Mucosa of stomach (tissue), 1 donor: ENCODE measurements around the gene BICC1.
A peak's percentile ranks its signal among the peaks of the same experiment; 100 is the strongest.

Experiments used
- H3K27me3 ChIP-seq: one replicate; pipeline ENCODE4 v1.7.0; 2013; ENCODE audit warnings: mild to moderate bottlenecking, low read length; ENCODE audit not compliant: control insufficient read depth, insufficient read depth
- H3K36me3 ChIP-seq: one replicate; pipeline ENCODE4 v1.7.0; 2013; ENCODE audit warnings: low read length; ENCODE audit not compliant: control insufficient read depth, insufficient read depth
- H3K4me1 ChIP-seq: one replicate; pipeline ENCODE4 v1.7.0; 2013; ENCODE audit warnings: mild to moderate bottlenecking, low read length; ENCODE audit not compliant: control insufficient read depth, insufficient read depth
- H3K4me3 ChIP-seq: one replicate; pipeline ENCODE4 v1.7.0; 2013; ENCODE audit warnings: low read length
- H3K9ac ChIP-seq: one replicate; pipeline ENCODE4 v1.7.0; 2013; ENCODE audit warnings: mild to moderate bottlenecking, low read length, moderate library complexity
- H3K9me3 ChIP-seq: one replicate; pipeline ENCODE4 v1.7.0; 2013; ENCODE audit warnings: mild to moderate bottlenecking, low read length, moderate library complexity; ENCODE audit not compliant: control insufficient read depth
- donor health status: Pancreatic carcinoma.

The BICC1 gene

GRCh38 chr10:58512491-58513187, at the start of gene BICC1:
Gene BICC1, plus strand, starts transcription at chr10:58512872. Its CDS starts 272 bp downstream, at chr10:58513144.
- no peaks in the 10 kb centered on the region for H3K9me3 ChIP-seq
- no peaks in the 10 kb centered on the region for H3K36me3 ChIP-seq
- peaks cover 8% of the 10 kb centered on the region for H3K4me1 ChIP-seq
- peak within 1 kb of the TSS; percentile 52 for H3K4me3 ChIP-seq
- H3K9ac ChIP-seq: peak within 1 kb of the TSS; percentile 57
- H3K27me3 ChIP-seq: peaks cover 25% of the 10 kb centered on the region

GRCh38 chr10:58464956-58465355, 47.7 kb upstream of the BICC1 start:
- Histone ChIP-seq H3K9ac (no peak overlapping the region), H3K4me3 (no peak overlapping the region), H3K36me3 (no peaks in the 10 kb centered on the region), H3K27me3 (no peaks in the 10 kb centered on the region), H3K4me1 (peaks cover 3% of the 10 kb centered on the region), H3K9me3 (no peaks in the 10 kb centered on the region)

GRCh38 chr10:58465629-58466028, 47.0 kb upstream of the BICC1 start:
- peaks cover 3% of the 10 kb centered on the region for H3K4me1 ChIP-seq
- H3K9ac ChIP-seq: no peak overlapping the region
- no peaks in the 10 kb centered on the region for H3K9me3 ChIP-seq
- no peaks in the 10 kb centered on the region for H3K27me3 ChIP-seq
- no peaks in the 10 kb centered on the region for H3K36me3 ChIP-seq
- H3K4me3 ChIP-seq: no peak overlapping the region

- Histone ChIP-seq H3K27me3 (no peaks in the 10 kb centered on the region), H3K9me3 (no peaks in the 10 kb centered on the region), H3K4me3 (no peak overlapping the region), H3K4me1 (peaks cover 3% of the 10 kb centered on the region), H3K36me3 (no peaks in the 10 kb centered on the region), H3K9ac (no peak overlapping the region)
These were observed 44.6 kb upstream of the BICC1 start for GRCh38 chr10:58467931-58468635.

GRCh38 chr10:58473976-58474375, 38.7 kb upstream of the BICC1 start:
- Histone ChIP-seq H3K27me3 (no peaks in the 10 kb centered on the region), H3K9ac (no peak overlapping the region), H3K4me1 (no peaks in the 10 kb centered on the region), H3K36me3 (no peaks in the 10 kb centered on the region), H3K4me3 (no peak overlapping the region), H3K9me3 (no peaks in the 10 kb centered on the region)

GRCh38 chr10:58475322-58476277, 37.1 kb upstream of the BICC1 start:
- no peak overlapping the region for H3K9ac ChIP-seq
- H3K27me3 ChIP-seq: no peaks in the 10 kb centered on the region
- H3K9me3 ChIP-seq: no peaks in the 10 kb centered on the region
- H3K4me1 ChIP-seq: no peaks in the 10 kb centered on the region
- H3K36me3 ChIP-seq: no peaks in the 10 kb centered on the region
- no peak overlapping the region for H3K4me3 ChIP-seq

- Histone ChIP-seq H3K36me3 (no peaks in the 10 kb centered on the region), H3K4me3 (no peak overlapping the region), H3K9ac (no peak overlapping the region), H3K27me3 (no peaks in the 10 kb centered on the region), H3K9me3 (no peaks in the 10 kb centered on the region), H3K4me1 (no peaks in the 10 kb centered on the region)
These were observed 35.5 kb upstream of the BICC1 start for GRCh38 chr10:58477122-58477521.

- H3K27me3 ChIP-seq: no peaks in the 10 kb centered on the region
- no peak overlapping the region for H3K9ac ChIP-seq
- H3K9me3 ChIP-seq: no peaks in the 10 kb centered on the region
- no peak overlapping the region for H3K4me3 ChIP-seq
- H3K4me1 ChIP-seq: no peaks in the 10 kb centered on the region
- H3K36me3 ChIP-seq: no peaks in the 10 kb centered on the region
These were observed 34.8 kb upstream of the BICC1 start for GRCh38 chr10:58477902-58478301.

GRCh38 chr10:58479045-58479444, 33.6 kb upstream of the BICC1 start:
- H3K9ac ChIP-seq: no peak overlapping the region
- no peaks in the 10 kb centered on the region for H3K36me3 ChIP-seq
- H3K4me3 ChIP-seq: no peak overlapping the region
- no peaks in the 10 kb centered on the region for H3K9me3 ChIP-seq
- H3K4me1 ChIP-seq: no peaks in the 10 kb centered on the region
- H3K27me3 ChIP-seq: no peaks in the 10 kb centered on the region

- Histone ChIP-seq H3K27me3 (no peaks in the 10 kb centered on the region), H3K9ac (no peak overlapping the region), H3K9me3 (no peaks in the 10 kb centered on the region), H3K36me3 (no peaks in the 10 kb centered on the region), H3K4me1 (no peaks in the 10 kb centered on the region), H3K4me3 (no peak overlapping the region)
These were observed 32.4 kb upstream of the BICC1 start for GRCh38 chr10:58480321-58480720.

- Histone ChIP-seq H3K4me1 (no peaks in the 10 kb centered on the region), H3K9me3 (no peaks in the 10 kb centered on the region), H3K36me3 (no peaks in the 10 kb centered on the region), H3K27me3 (no peaks in the 10 kb centered on the region), H3K9ac (no peak overlapping the region), H3K4me3 (no peak overlapping the region)
These were observed 31.0 kb upstream of the BICC1 start for GRCh38 chr10:58481569-58482109.
